GM19468 (cell line): Measurements from ENCODE around the gene KLHL14.

Source experiments
- ATAC-seq: cut with Tn5 transposase; IDR thresholded peaks from one replicate; pipeline ENCODE4 v1.9.1; 2021; ENCODE audit warnings: mild to moderate bottlenecking, moderate library complexity, moderate number of reproducible peaks; ENCODE audit not compliant: unreplicated experiment; ENCODE audit errors: extremely low read depth

The KLHL14 gene

GRCh38 chr18:32770666-32771168, 2.1 kb downstream of the KLHL14 start:
- ATAC-seq: no peak

DNA sequence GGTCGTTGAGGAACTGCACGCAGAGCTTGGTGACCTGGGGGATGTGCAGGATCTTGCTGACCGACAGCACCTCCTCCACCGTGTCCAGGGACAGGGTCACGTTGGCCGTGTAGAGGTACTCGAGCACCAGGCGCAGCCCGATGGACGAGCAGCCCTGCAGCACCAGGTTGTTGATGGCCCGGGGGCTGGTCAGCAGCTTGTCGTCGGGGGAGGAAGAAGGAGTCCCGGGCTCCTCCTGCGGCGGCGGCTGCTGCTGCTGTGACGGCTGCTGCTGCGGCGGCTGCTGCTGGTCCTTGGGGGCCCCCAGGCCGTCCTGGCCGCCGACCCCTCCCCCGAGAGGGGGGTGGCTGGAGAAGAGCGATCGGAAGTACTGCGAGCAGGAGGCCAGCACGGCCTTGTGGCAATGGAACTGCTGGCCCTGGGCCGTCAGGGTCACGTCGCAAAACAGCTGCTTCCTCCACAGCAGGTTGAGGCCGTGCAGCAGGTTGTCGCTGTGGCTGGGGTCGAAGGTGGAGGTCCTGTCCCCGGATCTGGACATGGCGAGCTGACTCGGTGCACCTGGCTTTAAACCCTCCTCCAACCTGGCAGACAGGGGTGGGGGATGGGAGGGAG, 2.7 kb downstream of the KLHL14 start:
- ATAC-seq: no peak

DNA sequence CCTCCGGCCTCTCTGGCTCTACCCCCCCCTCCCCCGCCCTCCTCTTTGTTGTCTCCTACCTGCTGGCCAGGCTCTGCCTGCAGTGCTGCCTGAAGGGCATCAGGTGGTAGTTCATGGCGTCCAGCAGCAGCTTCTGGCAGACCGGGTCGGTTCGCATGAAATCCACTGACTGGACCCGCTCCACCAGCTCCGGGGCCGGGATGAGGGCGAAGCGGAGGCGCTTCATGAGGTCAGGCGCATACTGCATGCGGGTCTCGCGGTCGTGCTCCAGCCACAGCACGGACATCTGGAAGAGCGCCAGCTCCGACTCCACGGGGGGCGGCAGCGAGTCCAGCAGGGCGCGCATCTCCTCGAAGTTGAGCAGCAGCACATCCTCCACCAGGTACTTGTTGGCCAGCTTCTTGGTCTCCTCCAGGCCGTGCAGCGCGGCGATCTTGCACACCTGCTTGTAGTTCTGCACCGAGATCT, 3.2 kb downstream of the KLHL14 start:
- no peak for ATAC-seq

DNA sequence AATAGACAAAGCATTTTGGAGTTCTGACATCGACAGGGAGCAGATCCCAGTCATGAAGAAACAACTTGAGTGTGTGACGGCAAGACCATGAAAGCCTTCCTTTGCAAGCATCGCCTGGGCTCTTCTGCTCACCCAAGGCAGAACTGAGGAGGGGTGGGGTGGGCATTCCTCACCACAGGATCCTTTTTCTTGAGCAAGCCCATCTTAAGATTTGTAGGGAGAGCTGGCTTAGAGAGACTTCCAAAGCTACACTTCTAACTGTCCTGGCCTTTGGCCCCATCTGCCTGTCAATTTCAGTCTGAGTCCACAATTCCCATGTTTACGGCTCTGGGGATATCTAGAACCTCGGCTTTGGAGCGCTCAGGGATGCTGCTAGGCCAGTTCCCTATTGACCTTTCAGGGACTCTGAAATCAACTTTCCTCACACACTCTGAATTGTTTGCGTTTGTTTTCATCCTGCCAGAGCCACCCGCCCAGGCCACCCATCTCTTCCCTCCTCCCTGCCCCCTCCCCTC, 3.7 kb downstream of the KLHL14 start:
- ATAC-seq: no peak

GRCh38 chr18:32767400-32767799, 5.4 kb downstream of the KLHL14 start:
- ATAC-seq: no peak

DNA sequence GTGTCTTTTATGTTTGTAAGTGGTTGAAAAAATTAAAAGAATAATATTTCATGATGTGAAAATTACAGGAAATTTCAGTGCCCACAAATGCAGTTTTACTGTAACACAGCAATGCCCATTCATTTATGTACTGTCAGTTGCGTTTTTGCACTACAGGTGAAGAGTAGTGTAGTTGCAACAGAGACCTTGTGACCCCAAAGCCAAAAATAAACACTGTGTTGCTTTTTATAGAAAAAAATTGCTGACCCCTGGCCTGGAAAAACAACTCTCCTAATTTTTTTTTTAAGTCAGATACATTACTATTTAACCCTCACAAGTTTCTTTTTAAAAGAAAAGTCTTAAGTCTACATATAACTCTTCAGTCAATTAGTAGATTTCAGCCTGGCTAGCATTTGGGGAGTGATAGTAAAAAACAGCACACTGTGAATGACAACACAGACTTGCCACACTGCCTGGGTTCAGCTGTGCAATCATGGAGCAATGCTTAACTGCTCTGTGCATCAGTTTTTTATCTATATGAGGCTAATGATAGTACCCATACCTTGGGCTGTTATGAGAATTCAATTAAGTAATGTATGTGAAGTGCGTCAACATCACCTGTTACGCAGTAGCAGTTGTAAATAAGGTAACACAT, 8.1 kb downstream of the KLHL14 start:
- ATAC-seq: no peak

DNA sequence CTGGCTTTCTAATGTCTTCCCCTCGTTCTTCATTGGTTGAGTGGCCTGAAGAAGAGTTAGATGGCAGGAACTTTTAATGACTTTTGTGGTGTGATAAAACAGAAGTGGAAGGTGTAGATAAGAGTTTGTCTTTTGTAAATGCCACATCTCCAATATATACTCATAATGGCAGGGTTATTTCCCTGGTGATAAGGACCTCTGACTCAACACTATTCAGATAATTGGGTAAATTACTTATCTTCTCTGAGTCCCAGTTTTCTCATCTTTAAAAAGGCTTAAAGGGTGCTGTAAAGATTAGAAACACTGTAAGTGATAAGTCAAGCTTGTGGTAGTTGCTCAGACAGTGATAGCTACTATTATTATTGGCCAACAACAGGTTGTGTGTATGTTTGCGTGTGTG, 9.5 kb downstream of the KLHL14 start:
- ATAC-seq: no peak

DNA sequence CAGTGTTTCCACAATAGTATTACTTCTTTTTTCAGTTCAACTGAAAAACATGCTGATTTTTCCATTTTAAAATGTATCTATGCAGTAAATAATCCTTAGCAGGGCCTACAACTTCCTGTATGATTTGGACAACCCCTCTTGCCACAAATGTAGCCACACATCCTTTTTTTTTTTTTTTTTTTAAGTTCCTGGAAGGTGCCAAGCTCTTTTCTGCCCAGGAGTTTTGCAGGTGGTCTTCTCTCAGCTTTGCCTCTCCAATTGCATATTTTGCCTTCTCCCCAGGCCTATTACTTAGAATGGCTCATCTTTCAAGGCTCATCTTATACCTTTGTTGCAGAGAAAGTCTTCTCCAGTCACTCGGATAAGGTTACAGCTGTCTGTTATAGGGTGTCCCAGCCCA, 11.6 kb downstream of the KLHL14 start:
- no peak for ATAC-seq

- peak; percentile 96 for ATAC-seq
Measured at GRCh38 chr18:32760391-32760790, 12.4 kb downstream of the KLHL14 start.

DNA sequence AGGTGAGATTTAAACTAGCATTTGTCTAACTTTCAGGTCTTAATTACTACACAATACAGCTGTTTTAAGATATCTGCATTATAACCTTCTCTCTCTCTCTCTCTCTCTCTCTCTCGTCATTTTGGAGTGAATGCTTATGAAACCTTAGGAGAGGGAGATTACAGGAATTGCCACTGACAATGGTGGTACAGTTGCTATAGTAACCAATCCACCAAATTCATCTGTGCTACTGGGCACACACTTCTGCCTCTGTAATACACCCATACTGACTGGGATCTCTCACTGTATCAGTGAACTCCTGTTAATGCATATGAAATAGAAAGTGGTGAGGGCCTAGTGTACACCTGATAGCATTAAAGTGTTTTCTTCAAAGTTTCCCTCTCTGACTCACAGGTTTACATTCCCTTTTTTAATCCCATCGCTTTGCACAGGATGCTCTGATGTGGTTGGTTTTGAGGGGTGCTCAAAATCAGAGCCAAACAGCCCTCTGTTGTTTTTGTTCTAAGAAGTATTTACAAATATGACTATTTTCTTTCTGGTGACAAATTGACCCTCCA, 13.1 kb downstream of the KLHL14 start:
- no peak for ATAC-seq

GRCh38 chr18:32754508-32755263, 18.1 kb downstream of the KLHL14 start:
- no peak for ATAC-seq

- ATAC-seq: no peak
Measured at GRCh38 chr18:32753656-32754260, 19.1 kb downstream of the KLHL14 start.

- ATAC-seq: no peak
Measured at GRCh38 chr18:32750328-32750727, 22.5 kb downstream of the KLHL14 start.

GRCh38 chr18:32749809-32750208, 23.0 kb downstream of the KLHL14 start:
- ATAC-seq: no peak

DNA sequence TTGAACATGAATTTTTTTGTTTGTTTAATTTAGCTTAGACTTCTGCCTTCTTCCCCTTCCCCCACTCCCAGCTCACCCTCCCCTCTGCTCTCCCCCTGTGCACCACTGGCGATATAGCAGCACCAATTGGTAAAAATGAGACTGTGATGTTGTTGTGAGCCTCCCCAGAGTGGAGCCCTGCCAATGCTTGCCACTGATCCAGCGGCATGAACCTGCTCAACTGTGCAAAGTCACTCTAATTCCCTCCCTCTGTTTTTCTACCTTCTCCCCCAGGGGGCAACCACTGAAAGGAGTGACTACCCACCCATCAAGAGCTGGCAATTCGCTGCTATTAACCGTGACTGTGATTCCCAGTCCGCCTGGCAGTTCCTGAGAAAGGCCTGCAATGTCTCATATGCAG, 30.2 kb downstream of the KLHL14 start:
- no peak for ATAC-seq

- ATAC-seq: no peak
Measured at GRCh38 chr18:32735781-32736180, 37.0 kb downstream of the KLHL14 start.

DNA sequence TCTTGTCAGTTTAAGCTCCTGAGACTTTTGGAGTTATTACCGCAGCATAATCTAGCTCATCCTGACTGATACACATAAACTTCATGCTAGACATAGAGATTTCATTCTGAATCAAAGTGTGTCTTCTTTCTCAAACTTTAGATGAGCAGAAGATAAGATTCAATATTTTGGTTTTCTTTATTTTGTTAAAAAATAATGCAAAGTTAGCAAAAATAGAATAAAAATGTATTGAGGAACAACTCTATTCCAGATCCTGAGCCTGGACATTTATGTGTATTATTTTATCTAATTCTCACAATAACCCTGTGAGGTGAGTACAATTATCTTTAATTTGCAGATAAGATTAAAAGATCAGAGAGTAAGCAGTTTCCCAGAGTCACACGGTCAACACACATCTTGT, 38.4 kb downstream of the KLHL14 start:
- ATAC-seq: no peak

DNA sequence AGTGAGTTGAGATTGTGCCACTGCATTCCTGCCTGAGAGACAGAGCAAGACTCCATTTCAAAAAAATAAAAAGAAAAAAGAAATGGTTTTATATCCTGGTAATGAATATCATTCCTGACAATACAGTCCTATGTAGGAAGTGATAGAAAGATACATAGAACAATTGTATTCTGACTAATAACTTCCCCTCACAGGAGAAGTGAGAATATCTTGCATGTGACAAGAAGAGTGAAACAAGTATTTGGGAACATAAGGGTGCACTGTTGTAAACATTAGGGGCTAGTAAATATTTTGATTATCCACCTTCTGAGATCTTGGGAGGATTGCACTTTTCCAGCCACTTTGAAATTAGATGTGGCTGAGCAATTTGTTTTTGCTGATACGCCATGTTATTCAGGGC, 40.7 kb downstream of the KLHL14 start:
- no peak for ATAC-seq

GRCh38 chr18:32730620-32731091, 42.2 kb downstream of the KLHL14 start:
- ATAC-seq: peak; percentile 97

DNA sequence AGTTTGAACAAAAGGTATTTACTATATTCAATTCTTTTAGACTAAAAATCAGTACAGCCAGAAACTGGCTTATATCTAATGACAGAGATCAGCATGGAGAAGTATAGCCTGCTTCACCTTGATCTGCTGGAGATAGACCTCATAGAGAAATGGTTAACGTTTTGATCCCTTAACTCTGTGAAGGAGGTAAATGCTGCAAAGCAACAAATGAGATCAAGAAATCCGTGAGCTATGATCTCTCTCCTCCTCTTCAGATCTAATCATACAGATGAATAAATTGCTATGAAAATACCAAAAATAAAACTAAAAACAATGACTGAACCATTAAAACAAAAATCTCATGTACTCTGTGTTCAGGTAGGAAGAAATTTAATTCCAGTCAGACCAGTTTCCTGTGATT, 42.8 kb downstream of the KLHL14 start:
- no peak for ATAC-seq
